Large intestine (tissue), 3 donors: ENCODE results near the gene OCA2. TPM values are rescaled to one million over a fixed set of nuclear protein-coding genes. Genes with fewer than 3 reads are reported as not detected.
"Not testable (repeated sequence)": the region's sequence is repeated elsewhere in the genome, so short reads cannot be mapped to it uniquely, and the experiment has no call there.

ENCODE experiments used
- DNase-seq, 2 donors: peaks; one replicate each; pipeline versions ENCODE4 v3.0.0 to v3.0.0-alpha.2; 2013
- H3K27ac ChIP-seq: one replicate; pipeline ENCODE4 v1.5.1; 2013; ENCODE audit warnings: low read length
- H3K27me3 ChIP-seq: 2 replicates; pipeline ENCODE4 v1.6.1; 2013; ENCODE audit warnings: low read length; ENCODE audit not compliant: control insufficient read depth, insufficient read depth
- H3K36me3 ChIP-seq: 2 replicates; pipeline ENCODE4 v1.6.1; 2013; ENCODE audit warnings: low read length; ENCODE audit not compliant: control insufficient read depth, insufficient read depth
- H3K4me1 ChIP-seq: one replicate; pipeline ENCODE4 v1.6.1; 2013; ENCODE audit warnings: low read length; ENCODE audit not compliant: control insufficient read depth, insufficient read depth
- H3K4me3 ChIP-seq: one replicate; pipeline ENCODE4 v1.5.1; 2013; ENCODE audit warnings: low read length
- H3K9me3 ChIP-seq: one replicate; pipeline ENCODE4 v1.6.1; 2013; ENCODE audit warnings: mild to moderate bottlenecking, low read depth, low read length, moderate library complexity; ENCODE audit not compliant: control insufficient read depth
- WGBS: methylation state at CpG from one replicate; pipeline ENCODE4 v1.1.5; 2013; ENCODE audit warnings: low lambda C conversion rate; ENCODE audit not compliant: insufficient coverage; 5-methylcytosine and 5-hydroxymethylcytosine counted together
- polyA plus RNA-seq: library from polyadenylated mRNA; unstranded; fragments of 120-200 nt; gene quantifications from one replicate; pipeline ENCODE4 v1.2.1, GENCODE V29; 2013

Gene OCA2
- polyA plus RNA-seq, 1 donor: 6.5 TPM

DNA sequence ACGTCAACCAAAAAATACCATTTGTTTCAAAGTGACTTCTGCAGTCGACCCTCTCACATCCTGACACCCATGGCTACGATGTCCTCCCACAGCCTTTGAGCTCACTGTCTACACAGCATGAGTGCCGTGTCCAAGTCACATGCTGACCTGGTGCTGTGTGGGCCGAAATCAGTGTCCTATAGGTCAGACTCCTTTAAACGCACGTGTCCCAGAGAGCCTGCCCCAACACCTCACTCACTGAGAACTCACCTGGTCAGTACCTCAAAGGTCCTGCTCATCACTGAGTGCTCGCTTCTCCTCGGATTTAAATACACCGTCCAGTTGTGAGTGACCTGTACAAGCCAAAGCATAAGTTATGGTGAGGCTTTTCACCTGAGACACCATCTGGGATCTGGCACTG is 83.3 kb downstream of the OCA2 start:
- H3K27me3 ChIP-seq: no peaks in the 10 kb centered on the region
- no peak overlapping the region for H3K27ac ChIP-seq
- H3K4me1 ChIP-seq: peaks cover 6% of the 10 kb centered on the region
- H3K36me3 ChIP-seq: no peaks in the 10 kb centered on the region
- no peaks in the 10 kb centered on the region for H3K9me3 ChIP-seq
- no peak overlapping the region for H3K4me3 ChIP-seq
- WGBS: no CpG with 5 or more reads among the region's 10 CpGs
- no peak for DNase-seq

DNA sequence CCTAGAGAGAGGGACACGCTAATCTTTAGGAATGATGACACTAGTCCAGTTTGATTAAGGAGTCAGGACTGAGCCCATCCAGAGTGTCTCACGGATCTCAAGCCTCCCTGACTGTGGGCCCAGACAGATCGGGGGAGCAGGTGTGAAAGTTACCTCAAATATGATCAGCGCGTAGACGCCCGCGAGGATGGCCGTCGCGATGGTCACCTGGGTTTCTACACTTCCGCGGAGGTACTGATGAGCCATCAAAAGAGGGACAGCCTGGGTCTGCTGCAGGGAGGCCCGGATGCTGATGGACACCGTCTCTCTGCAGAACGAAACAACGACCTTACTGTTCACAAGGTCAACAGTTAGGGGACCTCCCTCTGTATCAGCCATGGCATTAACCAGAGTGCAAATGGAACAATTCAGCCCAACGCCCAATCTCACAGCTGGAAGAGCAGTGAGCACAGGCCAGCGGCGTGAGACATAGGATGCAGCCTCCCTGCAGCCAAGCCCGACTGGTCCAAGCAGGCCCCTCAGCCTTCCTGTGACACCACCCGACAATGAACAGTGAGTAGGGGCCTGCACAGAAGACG is 84.4 kb downstream of the OCA2 start:
- Histone ChIP-seq H3K27ac (no peak overlapping the region), H3K27me3 (no peaks in the 10 kb centered on the region), H3K36me3 (no peaks in the 10 kb centered on the region), H3K4me1 (peaks cover 6% of the 10 kb centered on the region), H3K9me3 (no peaks in the 10 kb centered on the region), H3K4me3 (no peak overlapping the region)
- DNase-seq: no peak
- WGBS: 100% methylated on average over 1 of the region's 23 CpGs

DNA sequence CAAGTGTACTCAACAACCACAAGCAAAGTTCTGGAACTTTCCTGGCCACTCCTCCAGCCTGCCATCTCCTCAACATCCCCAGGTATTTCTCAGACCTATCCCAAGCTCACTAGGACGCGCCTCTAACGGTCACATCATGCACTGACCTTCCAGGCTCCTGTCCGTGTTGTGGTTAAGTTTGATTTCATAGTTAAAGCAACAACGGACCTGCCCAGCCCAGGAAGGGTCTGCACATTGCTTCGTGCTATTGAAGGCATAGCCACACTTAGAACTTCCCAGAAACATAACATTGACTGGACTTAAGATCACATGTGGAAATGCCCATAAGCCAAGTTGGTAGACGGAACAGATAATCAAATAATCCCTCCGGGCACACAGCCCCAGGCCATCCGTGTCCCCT is 85.1 kb downstream of the OCA2 start:
- DNase-seq: no peak
- 80% methylated on average over 2 of the region's 9 CpGs for WGBS
- no peak overlapping the region for H3K27ac ChIP-seq
- H3K4me3 ChIP-seq: no peak overlapping the region
- H3K36me3 ChIP-seq: no peaks in the 10 kb centered on the region
- no peaks in the 10 kb centered on the region for H3K27me3 ChIP-seq
- H3K4me1 ChIP-seq: peaks cover 6% of the 10 kb centered on the region
- H3K9me3 ChIP-seq: no peaks in the 10 kb centered on the region

DNA sequence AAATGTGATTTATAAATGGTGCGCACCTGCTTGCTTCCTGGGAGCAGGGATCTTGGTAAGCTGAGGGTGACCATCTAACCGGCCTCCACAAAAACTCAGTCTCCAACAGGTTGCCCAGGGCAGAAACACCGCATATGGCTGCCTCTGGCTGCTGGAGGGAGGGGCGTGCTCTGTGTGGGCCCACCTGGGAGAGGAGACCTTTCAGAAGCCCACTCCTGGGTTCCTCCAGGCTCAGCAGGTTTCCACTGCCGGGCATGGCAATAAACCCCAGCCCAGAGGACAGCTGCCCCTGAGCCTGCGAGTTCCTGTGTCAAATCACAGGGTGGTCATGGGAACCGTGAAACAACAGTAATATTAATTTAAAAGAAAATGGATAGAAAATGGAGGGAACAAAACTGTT is 85.6 kb downstream of the OCA2 start:
- 100% methylated on average over 2 of the region's 7 CpGs for WGBS
- H3K4me3 ChIP-seq: no peak overlapping the region
- H3K9me3 ChIP-seq: no peaks in the 10 kb centered on the region
- H3K27me3 ChIP-seq: no peaks in the 10 kb centered on the region
- no peak overlapping the region for H3K27ac ChIP-seq
- no peak for DNase-seq
- peaks cover 6% of the 10 kb centered on the region for H3K4me1 ChIP-seq
- H3K36me3 ChIP-seq: no peaks in the 10 kb centered on the region

DNA sequence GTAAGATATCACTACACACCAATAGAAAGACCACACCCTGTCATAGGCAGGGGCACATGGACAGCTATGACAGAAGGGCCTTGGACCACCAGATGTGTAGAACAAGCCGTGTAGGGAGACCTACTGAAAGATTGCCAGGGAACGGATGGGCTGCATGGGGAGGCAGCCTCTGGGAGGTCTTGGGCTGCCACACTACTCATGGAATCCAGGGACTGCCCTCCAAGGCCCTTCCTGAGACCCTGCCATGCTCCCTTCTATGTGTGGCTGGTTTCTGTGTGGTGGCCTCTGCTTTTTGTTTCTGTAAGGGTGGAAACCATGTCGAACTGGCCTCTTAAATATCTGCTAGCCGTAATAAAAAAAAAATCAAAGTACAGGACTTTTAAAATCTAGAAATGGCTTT is 86.9 kb downstream of the OCA2 start:
- Histone ChIP-seq H3K4me1 (peaks cover 2% of the 10 kb centered on the region), H3K27me3 (no peaks in the 10 kb centered on the region), H3K9me3 (no peaks in the 10 kb centered on the region), H3K27ac (no peak overlapping the region), H3K36me3 (no peaks in the 10 kb centered on the region), H3K4me3 (no peak overlapping the region)
- WGBS: 100% methylated on average over 2 of the region's 4 CpGs
- no peak for DNase-seq

DNA sequence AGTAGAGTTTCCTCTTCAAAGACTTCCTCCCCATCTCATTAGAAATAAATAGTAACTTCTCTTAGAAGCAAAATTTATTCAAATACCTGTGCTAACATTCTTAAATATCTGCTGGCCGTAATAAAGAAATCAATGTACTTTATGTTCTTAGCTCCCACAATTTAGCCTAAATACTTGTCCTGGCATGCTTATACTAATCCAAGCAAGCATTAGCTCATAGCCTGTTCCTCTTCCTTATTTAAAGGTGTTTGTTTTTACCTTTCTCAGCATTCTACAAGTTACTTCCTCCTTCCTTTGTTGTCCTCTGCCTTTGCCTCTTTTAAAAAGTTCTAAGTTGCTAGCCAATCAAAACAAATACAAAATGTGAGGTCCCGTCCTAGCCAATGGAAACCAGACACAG is 90.9 kb downstream of the OCA2 start:
- not testable (repeated sequence) for H3K9me3 ChIP-seq, H3K27ac ChIP-seq, H3K4me1 ChIP-seq, H3K36me3 ChIP-seq, DNase-seq, H3K27me3 ChIP-seq, H3K4me3 ChIP-seq
- WGBS: no CpG with 5 or more reads among the region's 2 CpGs

DNA sequence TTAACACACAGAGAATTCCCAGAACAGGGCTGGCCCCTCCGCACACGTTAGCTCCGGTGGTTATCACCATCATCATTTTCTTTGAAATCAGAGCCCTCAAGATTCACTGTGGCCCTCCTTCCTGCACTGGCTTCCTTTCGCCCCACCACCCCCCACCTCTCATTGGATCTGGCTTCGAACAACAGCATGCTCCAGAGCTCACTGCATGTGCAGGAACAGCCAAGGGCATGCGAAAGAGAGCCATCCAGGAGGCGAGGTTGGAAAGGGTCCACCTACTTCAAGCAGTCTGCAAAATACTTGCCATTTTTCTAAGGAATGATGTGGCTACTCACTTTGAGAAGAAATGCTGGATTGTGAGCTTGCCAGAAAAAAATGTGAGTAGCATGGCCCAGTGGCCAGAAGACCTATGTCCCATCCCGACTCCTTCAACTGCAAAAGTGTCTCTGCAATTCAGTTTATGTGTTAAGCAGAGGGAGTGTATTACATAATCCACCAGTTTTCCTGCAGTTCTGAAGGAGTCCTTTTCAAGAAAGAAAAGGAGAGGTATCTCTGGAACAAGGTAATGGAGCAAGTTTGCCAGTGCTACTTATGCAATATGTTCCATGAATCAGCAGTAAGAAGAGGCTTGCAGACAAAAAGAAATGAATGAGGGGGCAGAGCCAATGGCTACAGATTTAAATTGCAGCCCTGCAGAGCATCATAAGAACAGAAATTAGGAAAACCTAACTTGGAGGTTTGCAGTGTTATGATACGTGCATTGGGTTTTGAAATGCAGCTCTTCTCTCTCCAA is 92.8 kb downstream of the OCA2 start:
- no peak for DNase-seq
- Histone ChIP-seq H3K9me3 (peaks cover 8% of the 10 kb centered on the region), H3K4me3 (no peak overlapping the region), H3K36me3 (no peaks in the 10 kb centered on the region), H3K27ac (no peak overlapping the region), H3K4me1 (no peaks in the 10 kb centered on the region), H3K27me3 (no peaks in the 10 kb centered on the region)
- WGBS: no CpG with 5 or more reads among the region's 9 CpGs

DNA sequence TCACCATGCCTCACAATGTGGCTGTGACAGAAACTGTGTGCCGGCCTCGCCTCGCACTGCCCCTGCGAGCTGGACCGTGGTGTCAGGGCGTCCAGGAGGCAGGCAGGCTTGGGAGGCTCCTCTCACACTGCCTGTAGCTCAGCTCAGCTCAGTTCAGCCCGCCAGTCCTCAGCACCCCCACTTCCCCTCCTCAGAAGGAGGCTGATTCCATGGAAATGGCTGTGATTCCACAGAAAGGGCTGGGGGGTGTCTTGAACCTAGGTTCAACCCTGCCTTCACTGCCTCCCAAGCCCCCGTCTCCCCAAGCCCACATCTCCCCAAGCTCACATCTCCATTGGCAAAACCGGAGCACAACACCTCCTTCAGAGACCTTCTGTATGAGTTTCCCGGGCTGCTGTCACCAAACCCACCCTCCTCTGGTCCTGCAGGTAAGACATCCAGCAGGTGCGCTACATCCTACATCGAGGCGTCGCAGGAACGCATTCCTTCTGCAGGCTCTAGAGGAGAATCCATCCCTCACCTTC is 94.0 kb downstream of the OCA2 start:
- Histone ChIP-seq H3K27me3 (no peaks in the 10 kb centered on the region), H3K36me3 (no peaks in the 10 kb centered on the region), H3K4me3 (no peak overlapping the region), H3K27ac (no peak overlapping the region), H3K9me3 (peaks cover 8% of the 10 kb centered on the region), H3K4me1 (no peaks in the 10 kb centered on the region)
- no CpG with 5 or more reads among the region's 15 CpGs for WGBS
- no peak for DNase-seq

DNA sequence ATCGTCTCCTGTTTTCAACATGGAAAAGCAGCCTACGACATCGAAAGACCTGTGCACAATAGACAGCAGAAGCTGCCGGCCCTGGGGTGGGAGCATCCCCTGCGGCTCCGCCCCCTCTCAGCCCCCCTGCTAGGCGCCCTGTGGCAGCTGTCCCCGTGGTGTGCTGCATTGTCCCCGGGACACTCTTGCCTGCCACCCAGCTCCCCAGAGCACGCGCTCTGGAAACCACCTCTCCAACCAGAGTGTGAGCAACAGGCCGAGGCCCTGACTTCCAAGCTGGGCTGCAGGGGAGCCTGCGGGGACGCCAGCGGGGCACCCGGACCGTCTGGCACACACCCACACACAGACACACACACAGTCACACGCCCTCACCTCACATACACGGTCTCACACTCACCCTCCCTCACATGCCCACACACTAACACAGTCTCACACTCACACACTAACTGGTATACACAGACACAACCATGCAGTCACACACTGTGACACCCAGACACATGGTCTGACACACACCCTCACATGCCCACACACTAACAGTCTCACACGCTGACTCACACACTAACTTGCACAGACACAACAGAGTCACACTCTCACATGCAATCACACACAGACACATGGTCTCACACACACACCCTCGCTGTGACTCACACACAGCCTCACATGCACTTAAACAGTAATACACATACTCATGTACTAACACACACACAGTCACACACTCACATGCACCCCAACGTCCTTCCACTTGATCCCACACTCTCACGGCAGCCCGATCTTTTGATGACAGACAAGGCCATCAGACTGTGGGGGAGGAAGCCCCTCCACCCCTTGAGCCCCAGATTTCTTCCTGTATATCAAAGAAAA is 94.7 kb downstream of the OCA2 start:
- no peak overlapping the region for H3K27ac ChIP-seq
- H3K36me3 ChIP-seq: no peaks in the 10 kb centered on the region
- no peak for DNase-seq
- no peaks in the 10 kb centered on the region for H3K27me3 ChIP-seq
- H3K4me1 ChIP-seq: no peaks in the 10 kb centered on the region
- WGBS: no CpG with 5 or more reads among the region's 24 CpGs
- H3K9me3 ChIP-seq: peaks cover 8% of the 10 kb centered on the region
- no peak overlapping the region for H3K4me3 ChIP-seq

DNA sequence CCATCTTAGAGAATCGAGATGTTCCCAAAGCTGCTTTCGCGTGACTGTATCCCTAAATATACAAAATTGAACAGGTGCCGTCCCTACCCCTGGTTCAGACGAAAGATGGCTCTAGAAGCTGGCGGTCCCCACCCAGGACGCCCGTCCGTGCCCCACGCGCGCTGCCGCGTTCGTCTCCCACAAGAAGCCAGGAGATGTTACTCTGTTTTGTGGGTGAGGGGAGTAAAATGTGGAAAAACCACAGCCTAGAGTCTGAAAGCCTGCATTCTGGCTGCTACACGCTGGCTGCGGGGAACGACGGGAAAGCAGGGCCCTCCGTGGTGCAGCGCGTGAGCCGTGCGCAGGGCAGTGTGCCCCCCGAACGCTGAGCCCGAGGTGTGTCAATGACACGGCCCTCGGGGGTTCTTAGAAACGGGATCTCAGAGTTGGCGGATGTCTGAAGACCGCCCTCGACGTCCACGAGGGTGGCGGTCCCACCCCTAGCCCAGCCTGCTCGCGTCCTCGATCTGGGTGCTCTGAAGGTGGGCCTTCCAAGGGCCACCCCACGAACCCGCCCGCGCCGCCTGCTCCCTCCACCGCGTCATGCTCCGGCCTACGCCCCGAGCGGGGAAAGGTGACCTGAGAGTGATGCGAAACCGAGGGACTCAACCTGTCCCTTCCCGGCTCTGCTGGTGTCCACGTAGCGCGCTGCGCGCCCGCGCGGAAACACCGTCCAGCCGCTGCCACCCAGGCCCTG is 95.6 kb downstream of the OCA2 start:
- H3K9me3 ChIP-seq: peaks cover 8% of the 10 kb centered on the region
- H3K4me3 ChIP-seq: no peak overlapping the region
- WGBS: no CpG with 5 or more reads among the region's 63 CpGs
- no peaks in the 10 kb centered on the region for H3K36me3 ChIP-seq
- H3K27ac ChIP-seq: no peak overlapping the region
- H3K27me3 ChIP-seq: no peaks in the 10 kb centered on the region
- H3K4me1 ChIP-seq: no peaks in the 10 kb centered on the region
- DNase-seq: no peak
